ENCODE results near the gene CTNND1. TPM values are rescaled to one million over a fixed set of nuclear protein-coding genes. Genes with fewer than 3 reads are reported as not detected.
A peak's percentile ranks its signal among the peaks of the same experiment; 100 is the strongest.

The CTNND1 gene
- total and polyA plus RNA-seq, 9 of the 15 experiments (the other 6 are each of a cell fraction or from before 2014, with no cell fraction given), result 11.1 to 74.0 (median 43.3) TPM

GRCh38 chr11:57741132-57742086 lies 20.2 kb upstream of the CTNND1 start, which contains the start of gene SELENOH (continued):
- TF ChIP-seq HDAC2 (IDR thresholded peaks at IDR 0.05) (peak; percentile 57), HMG20A (CRISPR knock-in tag; conservative IDR thresholded peaks at IDR 0.05) (no peak), PHF20 (IDR thresholded peaks at IDR 0.05; ENCODE audit: partially characterized antibody) (peak; percentile 97), FOXP4 (CRISPR knock-in tag; IDR thresholded peaks at IDR 0.05; ENCODE audit: borderline replicate concordance) (no peak), SREBF1 (IDR thresholded peaks at IDR 0.05; ENCODE audit: borderline replicate concordance, low read depth, low read length) (peak; percentile 72; the same call in 1 of the 2 replicates), MYC (IDR thresholded peaks at IDR 0.05; ENCODE audit: low read depth, low read length) (peak; percentile 99), MYC (CRISPR knock-in tag; IDR thresholded peaks at IDR 0.05; ENCODE audit: borderline replicate concordance, low read depth) (peak; percentile 96), ZNF512 (tag; IDR thresholded peaks at IDR 0.05) (no peak), CHD4 (IDR thresholded peaks at IDR 0.05; ENCODE audit: insufficient read depth, insufficient replicate concordance, low read depth, low read length, poor library complexity, severe bottlenecking) (no peak), RBFOX2 (IDR thresholded peaks at IDR 0.05; ENCODE audit: low read depth, low read length) (peak; percentile 99), SIN3A (IDR thresholded peaks at IDR 0.05; ENCODE audit: borderline replicate concordance in 2 of 2, control insufficient read depth in 1 of 2, low read depth in 2 of 2, low read length in 2 of 2) (peak; percentile 89 to 90; a peak in 3 of 4 replicates), ZNF644 (tag; IDR thresholded peaks at IDR 0.05; ENCODE audit: low read depth) (no peak)
- TF ChIP-seq, protein P1, sequence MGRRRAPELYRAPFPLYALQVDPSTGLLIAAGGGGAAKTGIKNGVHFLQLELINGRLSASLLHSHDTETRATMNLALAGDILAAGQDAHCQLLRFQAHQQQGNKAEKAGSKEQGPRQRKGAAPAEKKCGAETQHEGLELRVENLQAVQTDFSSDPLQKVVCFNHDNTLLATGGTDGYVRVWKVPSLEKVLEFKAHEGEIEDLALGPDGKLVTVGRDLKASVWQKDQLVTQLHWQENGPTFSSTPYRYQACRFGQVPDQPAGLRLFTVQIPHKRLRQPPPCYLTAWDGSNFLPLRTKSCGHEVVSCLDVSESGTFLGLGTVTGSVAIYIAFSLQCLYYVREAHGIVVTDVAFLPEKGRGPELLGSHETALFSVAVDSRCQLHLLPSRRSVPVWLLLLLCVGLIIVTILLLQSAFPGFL (CRISPR knock-in tag; IDR thresholded peaks at IDR 0.05), result no peak
- TF ChIP-seq, protein P2, sequence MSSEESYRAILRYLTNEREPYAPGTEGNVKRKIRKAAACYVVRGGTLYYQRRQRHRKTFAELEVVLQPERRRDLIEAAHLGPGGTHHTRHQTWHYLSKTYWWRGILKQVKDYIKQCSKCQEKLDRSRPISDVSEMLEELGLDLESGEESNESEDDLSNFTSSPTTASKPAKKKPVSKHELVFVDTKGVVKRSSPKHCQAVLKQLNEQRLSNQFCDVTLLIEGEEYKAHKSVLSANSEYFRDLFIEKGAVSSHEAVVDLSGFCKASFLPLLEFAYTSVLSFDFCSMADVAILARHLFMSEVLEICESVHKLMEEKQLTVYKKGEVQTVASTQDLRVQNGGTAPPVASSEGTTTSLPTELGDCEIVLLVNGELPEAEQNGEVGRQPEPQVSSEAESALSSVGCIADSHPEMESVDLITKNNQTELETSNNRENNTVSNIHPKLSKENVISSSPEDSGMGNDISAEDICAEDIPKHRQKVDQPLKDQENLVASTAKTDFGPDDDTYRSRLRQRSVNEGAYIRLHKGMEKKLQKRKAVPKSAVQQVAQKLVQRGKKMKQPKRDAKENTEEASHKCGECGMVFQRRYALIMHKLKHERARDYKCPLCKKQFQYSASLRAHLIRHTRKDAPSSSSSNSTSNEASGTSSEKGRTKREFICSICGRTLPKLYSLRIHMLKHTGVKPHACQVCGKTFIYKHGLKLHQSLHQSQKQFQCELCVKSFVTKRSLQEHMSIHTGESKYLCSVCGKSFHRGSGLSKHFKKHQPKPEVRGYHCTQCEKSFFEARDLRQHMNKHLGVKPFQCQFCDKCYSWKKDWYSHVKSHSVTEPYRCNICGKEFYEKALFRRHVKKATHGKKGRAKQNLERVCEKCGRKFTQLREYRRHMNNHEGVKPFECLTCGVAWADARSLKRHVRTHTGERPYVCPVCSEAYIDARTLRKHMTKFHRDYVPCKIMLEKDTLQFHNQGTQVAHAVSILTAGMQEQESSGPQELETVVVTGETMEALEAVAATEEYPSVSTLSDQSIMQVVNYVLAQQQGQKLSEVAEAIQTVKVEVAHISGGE (CRISPR knock-in tag; IDR thresholded peaks at IDR 0.05), result peak; percentile 97 to 99 (median 98)
- TF ChIP-seq, protein P3, sequence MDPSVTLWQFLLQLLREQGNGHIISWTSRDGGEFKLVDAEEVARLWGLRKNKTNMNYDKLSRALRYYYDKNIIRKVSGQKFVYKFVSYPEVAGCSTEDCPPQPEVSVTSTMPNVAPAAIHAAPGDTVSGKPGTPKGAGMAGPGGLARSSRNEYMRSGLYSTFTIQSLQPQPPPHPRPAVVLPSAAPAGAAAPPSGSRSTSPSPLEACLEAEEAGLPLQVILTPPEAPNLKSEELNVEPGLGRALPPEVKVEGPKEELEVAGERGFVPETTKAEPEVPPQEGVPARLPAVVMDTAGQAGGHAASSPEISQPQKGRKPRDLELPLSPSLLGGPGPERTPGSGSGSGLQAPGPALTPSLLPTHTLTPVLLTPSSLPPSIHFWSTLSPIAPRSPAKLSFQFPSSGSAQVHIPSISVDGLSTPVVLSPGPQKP (CRISPR knock-in tag; IDR thresholded peaks at IDR 0.05), result no peak

Data from K562 (cell line).